Lung (tissue), 12 donors: ENCODE measurements around the gene SYMPK. TPM values are rescaled to one million over a fixed set of nuclear protein-coding genes. Genes with fewer than 3 reads are reported as not detected.

Experiments used
- ATAC-seq: fragments of 200-7000 bp; cut with Tn5 transposase; one replicate; pipeline ENCODE4 v1.9.1; 2020; ENCODE audit warnings: moderate number of reproducible peaks; ENCODE audit not compliant: insufficient read depth, low FRiP score
- DNase-seq, 3 donors: peaks; one replicate each; pipeline ENCODE4 v3.0.0-alpha.2; 2013 to 2017
- H3K27ac ChIP-seq, 2 donors: one replicate each; pipeline ENCODE4 v1.5.1; 2013; ENCODE audit warnings: mild to moderate bottlenecking in 2 of 2, moderate library complexity in 2 of 2, control low read depth in 1 of 2, inconsistent platforms in 1 of 2, low read depth in 1 of 2, low read length in 1 of 2
- H3K27me3 ChIP-seq, 3 donors: one replicate each; pipeline ENCODE4 v1.5.1; 2013; ENCODE audit warnings: low read length in 2 of 3; ENCODE audit not compliant: control insufficient read depth in 3 of 3, insufficient read depth in 3 of 3
- H3K36me3 ChIP-seq, 4 donors: one replicate each; pipeline ENCODE4 v1.5.1; 2013; ENCODE audit warnings: low read length in 4 of 4, mild to moderate bottlenecking in 1 of 4, moderate library complexity in 1 of 4; ENCODE audit not compliant: control insufficient read depth in 4 of 4, insufficient read depth in 4 of 4
- H3K4me1 ChIP-seq, 5 donors: one replicate each; pipeline ENCODE4 v1.5.1; 2013; ENCODE audit warnings: low read length in 5 of 5, mild to moderate bottlenecking in 2 of 5, moderate library complexity in 1 of 5; ENCODE audit not compliant: control insufficient read depth in 5 of 5, insufficient read depth in 5 of 5
- H3K4me3 ChIP-seq: one replicate; pipeline ENCODE4 v1.5.1; 2013; ENCODE audit warnings: mild to moderate bottlenecking, control low read depth, moderate library complexity
- H3K9ac ChIP-seq, 2 donors: one replicate each; pipeline ENCODE4 v1.5.1; 2013; ENCODE audit warnings: low read length in 2 of 2, control low read depth in 1 of 2; ENCODE audit not compliant: insufficient read depth in 1 of 2
- H3K9me3 ChIP-seq, 4 donors: one replicate each; pipeline ENCODE4 v1.5.1; 2013; ENCODE audit warnings: low read length in 3 of 4, mild to moderate bottlenecking in 1 of 4, moderate library complexity in 1 of 4; ENCODE audit not compliant: control insufficient read depth in 4 of 4, insufficient read depth in 3 of 4
- WGBS, 2 donors: extraction: QIAGEN DNeasy Blood & Tissue Kit; methylation state at CpG; one replicate each; pipeline ENCODE4 v1.1.7; 2013; 5-methylcytosine and 5-hydroxymethylcytosine counted together
- polyA plus RNA-seq, 2 donors: library from polyadenylated mRNA; stranded (reverse); fragments of 200-250 nt; gene quantifications; one replicate each; pipeline ENCODE4 v1.2.1, GENCODE V29; 2013
- total RNA-seq, 2 donors: library from RNA; depleted of rRNA in 1 of 2; stranded (reverse); fragments of >200 nt in 1 of 2; gene quantifications; one replicate each; pipeline ENCODE4 v1.2.1, GENCODE V29; 2014 to 2021
- TF ChIP-seq, protein P1 (sequence below): IDR thresholded peaks from 2 replicates; pipeline ENCODE4 v1.5.1; 2012; ENCODE audit warnings: mild to moderate bottlenecking; ENCODE audit errors: control extremely low read depth, extremely low read depth
- donor health status: control.
- donor health status: control.
- donor health status: Bipolar disorder and iron deficiency.
- donor health status: healthy.
- donor health status: DM: yes; HTN: yes; CAD: no.

Gene SYMPK
- total and polyA plus RNA-seq, 4 donors = 40.3 to 125 (median 64.8) TPM

DNA sequence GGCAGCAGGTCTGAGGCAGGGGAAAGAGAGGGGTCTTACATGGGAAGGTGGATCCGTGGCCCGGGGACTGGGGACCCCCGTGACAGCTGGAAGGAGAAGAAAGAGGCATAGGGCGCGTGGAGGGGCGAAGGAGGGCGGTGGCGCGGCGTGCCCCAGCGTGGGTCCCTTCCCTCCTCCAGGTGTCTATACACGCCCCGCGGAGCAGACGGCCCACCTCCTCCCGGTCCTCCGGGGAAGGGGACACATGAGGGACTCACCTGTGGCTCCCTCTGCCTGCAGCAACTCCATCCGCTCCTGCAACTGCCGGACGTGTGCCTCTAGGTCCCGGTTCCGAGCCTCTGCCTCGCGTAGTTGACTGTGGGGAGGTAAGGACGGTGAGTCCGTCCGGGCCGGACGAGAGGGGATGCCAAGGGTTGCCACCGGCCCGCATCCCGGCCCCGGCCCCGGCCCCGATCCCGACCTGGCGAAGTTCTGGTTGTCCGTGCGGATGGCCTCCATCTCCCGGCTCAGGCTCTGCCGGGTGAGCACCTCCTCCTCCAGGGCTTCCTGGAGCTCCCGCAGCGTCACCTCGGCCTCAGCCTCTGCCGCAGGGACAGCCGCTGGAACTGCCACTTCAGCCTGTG lies 91.5 kb downstream of the SYMPK start:
- Histone ChIP-seq H3K4me1 (peaks cover 0 to 21% (median 4%) of the 10 kb centered on the region in 5 donors), H3K36me3 (peaks cover 2 to 9% (median 4%) of the 10 kb centered on the region in 4 donors), H3K4me3 (no peak overlapping the region), H3K27ac (peak overlapping the region in 1 of 2 donors; percentile 17), H3K9me3 (no peaks in the 10 kb centered on the region), H3K27me3 (no peaks in the 10 kb centered on the region), H3K9ac (peak overlapping the region in 1 of 2 donors; percentile 34)
- DNase-seq (no peak), ATAC-seq (no peak)
- TF ChIP-seq, protein P1, sequence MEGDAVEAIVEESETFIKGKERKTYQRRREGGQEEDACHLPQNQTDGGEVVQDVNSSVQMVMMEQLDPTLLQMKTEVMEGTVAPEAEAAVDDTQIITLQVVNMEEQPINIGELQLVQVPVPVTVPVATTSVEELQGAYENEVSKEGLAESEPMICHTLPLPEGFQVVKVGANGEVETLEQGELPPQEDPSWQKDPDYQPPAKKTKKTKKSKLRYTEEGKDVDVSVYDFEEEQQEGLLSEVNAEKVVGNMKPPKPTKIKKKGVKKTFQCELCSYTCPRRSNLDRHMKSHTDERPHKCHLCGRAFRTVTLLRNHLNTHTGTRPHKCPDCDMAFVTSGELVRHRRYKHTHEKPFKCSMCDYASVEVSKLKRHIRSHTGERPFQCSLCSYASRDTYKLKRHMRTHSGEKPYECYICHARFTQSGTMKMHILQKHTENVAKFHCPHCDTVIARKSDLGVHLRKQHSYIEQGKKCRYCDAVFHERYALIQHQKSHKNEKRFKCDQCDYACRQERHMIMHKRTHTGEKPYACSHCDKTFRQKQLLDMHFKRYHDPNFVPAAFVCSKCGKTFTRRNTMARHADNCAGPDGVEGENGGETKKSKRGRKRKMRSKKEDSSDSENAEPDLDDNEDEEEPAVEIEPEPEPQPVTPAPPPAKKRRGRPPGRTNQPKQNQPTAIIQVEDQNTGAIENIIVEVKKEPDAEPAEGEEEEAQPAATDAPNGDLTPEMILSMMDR = no peak
- WGBS, 2 donors = 85 to 93% methylated on average over 42 to 46 of the region's 46 CpGs

GRCh38 chr19:45770192-45771101 lies 92.5 kb downstream of the SYMPK start:
- no peaks in the 10 kb centered on the region for H3K9me3 ChIP-seq
- H3K9ac ChIP-seq = peak overlapping the region in 1 of 2 donors; percentile 56
- H3K4me1 ChIP-seq = peaks cover 0 to 31% (median 11%) of the 10 kb centered on the region in 5 donors
- WGBS, 2 donors = 1 to 2% methylated on average over 61 to 79 of the region's 79 CpGs
- DNase-seq (peak; percentile 98 to 99 (median 99)), ATAC-seq (peak; percentile 68)
- no peaks in the 10 kb centered on the region for H3K27me3 ChIP-seq
- TF ChIP-seq, protein P1 = peak; percentile 89
- H3K27ac ChIP-seq = peak overlapping the region; percentile 89
- peaks cover 3 to 9% (median 5%) of the 10 kb centered on the region in 4 donors for H3K36me3 ChIP-seq
- H3K4me3 ChIP-seq = peak overlapping the region; percentile 37

DNA sequence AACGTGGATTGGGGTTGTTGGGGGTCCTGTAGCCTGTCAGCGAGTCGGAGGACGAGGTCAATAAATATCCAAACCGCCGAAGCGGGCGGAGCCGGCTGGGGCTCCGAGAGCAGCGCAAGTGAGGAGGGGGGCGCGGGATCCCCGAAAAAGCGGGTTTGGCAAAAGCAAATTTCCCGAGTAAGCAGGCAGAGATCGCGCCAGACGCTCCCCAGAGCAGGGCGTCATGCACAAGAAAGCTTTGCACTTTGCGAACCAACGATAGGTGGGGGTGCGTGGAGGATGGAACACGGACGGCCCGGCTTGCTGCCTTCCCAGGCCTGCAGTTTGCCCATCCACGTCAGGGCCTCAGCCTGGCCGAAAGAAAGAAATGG lies 93.1 kb downstream of the SYMPK start:
- Histone ChIP-seq H3K27ac (peak overlapping the region; percentile 89), H3K4me3 (peak overlapping the region; percentile 37), H3K36me3 (peaks cover 1 to 9% (median 5%) of the 10 kb centered on the region in 4 donors), H3K9ac (peak overlapping the region; percentile 55 to 56), H3K4me1 (peaks cover 0 to 38% (median 11%) of the 10 kb centered on the region in 5 donors), H3K27me3 (no peaks in the 10 kb centered on the region), H3K9me3 (no peaks in the 10 kb centered on the region)
- TF ChIP-seq, protein P1 = no peak
- ATAC-seq (no peak), DNase-seq (peak in 2 of 3 donors; percentile 65)
- WGBS, 2 donors = 0% methylated on average over 28 of the region's 28 CpGs
